IPS-18c (cell line): ENCODE results near the gene PTGFRN.

Source experiments
- H3K4me3 ChIP-seq: 2 replicates; pipeline ENCODE4 v1.7.0; 2013; ENCODE audit warnings: low read depth, mild to moderate bottlenecking, low read length, moderate library complexity; ENCODE audit not compliant: insufficient read depth
- H3K9me3 ChIP-seq: one replicate; pipeline ENCODE4 v1.6.1; 2013; ENCODE audit warnings: mild to moderate bottlenecking, low read length, moderate library complexity; ENCODE audit not compliant: control insufficient read depth, insufficient read depth

The PTGFRN gene

DNA sequence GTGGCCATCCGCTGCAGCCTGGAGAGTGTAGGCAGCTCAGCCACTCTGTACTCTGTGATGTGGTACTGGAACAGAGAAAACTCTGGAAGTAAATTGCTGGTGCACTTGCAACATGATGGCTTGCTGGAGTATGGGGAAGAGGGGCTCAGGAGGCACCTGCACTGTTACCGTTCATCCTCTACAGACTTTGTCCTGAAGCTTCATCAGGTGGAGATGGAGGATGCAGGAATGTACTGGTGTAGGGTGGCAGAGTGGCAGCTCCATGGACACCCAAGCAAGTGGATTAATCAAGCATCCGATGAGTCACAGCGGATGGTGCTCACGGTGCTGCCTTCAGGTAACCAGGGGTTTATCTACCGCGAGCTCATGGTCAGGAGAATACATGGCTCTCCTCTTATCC is 115.9 kb downstream of the PTGFRN start:
- no peak overlapping the region for H3K4me3 ChIP-seq
- H3K9me3 ChIP-seq, result no peaks in the 10 kb centered on the region

- Histone ChIP-seq H3K4me3 (no peak overlapping the region), H3K9me3 (no peaks in the 10 kb centered on the region)
Observed at GRCh38 chr1:117026361-117026760, 116.6 kb downstream of the PTGFRN start.

DNA sequence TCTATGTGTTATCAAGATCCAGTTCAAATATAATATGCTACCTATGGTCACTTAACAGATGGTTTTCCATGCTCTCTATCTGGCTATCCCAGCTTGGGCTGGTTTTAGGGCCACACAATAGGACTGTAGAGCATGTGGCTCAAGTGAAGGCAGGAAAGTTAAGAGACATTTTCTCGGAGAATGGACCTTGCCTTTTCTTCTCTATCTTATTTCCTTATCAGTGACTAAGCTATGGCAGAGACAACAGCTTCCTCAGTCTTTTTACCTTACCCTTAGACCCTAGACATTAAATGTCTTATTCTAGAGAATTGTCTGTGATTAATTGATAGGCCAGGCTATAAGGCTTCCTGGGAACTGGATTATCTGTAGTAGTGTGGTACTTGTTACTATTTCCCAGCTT is 120.0 kb downstream of the PTGFRN start:
- Histone ChIP-seq H3K4me3 (no peak overlapping the region), H3K9me3 (no peaks in the 10 kb centered on the region)

GRCh38 chr1:117030271-117030877 is 120.7 kb downstream of the PTGFRN start:
- H3K9me3 ChIP-seq, result no peaks in the 10 kb centered on the region
- H3K4me3 ChIP-seq, result no peak overlapping the region

DNA sequence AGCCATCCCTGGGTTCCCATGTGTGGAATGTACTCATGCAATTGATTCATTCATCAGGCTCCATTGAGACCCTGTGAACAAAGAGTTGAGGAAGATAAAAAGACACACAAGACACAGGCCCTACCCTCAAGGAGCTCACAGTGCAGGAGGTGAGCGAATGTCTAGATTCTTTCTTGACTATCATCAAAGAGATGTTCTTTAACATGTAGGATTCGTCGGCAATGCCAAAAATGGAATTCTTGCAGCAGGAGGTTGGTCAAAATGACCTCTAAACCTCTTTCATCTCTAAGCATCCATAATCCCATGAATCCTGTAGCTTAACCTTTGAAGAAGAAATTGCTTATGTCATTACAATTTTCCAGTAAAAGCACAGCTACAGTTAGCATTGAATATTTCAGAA is 122.5 kb downstream of the PTGFRN start:
- H3K9me3 ChIP-seq, result no peaks in the 10 kb centered on the region
- no peak overlapping the region for H3K4me3 ChIP-seq

- Histone ChIP-seq H3K9me3 (no peaks in the 10 kb centered on the region), H3K4me3 (no peak overlapping the region)
Observed at GRCh38 chr1:117032681-117033539, 123.2 kb downstream of the PTGFRN start.

- Histone ChIP-seq H3K9me3 (no peaks in the 10 kb centered on the region), H3K4me3 (no peak overlapping the region)
Observed at GRCh38 chr1:117033772-117034171, 124.1 kb downstream of the PTGFRN start.

DNA sequence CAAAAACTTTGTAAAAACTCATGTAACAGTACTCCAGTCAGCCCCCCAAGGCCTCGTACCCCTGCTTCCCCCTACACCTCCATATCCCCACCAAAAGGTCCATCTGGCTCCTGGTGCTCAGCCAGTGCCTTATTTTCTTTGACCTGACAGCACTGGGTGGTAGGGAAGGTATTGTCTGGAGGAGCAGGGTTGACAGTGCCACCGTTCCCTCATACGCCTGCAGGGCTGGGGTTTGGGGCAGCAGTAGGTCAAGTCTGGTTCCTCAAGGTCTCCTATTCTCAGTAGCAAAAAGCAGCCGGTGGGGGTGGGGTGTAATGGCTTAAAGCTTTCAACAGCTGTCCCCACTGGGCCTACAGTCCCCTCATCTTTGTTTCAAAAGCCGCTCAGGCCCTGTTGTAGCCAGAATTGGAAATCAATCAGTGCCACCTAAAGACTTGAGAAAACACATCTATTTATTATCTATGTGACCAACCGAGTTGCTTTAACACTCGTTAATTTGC is 125.1 kb downstream of the PTGFRN start:
- no peaks in the 10 kb centered on the region for H3K9me3 ChIP-seq

DNA sequence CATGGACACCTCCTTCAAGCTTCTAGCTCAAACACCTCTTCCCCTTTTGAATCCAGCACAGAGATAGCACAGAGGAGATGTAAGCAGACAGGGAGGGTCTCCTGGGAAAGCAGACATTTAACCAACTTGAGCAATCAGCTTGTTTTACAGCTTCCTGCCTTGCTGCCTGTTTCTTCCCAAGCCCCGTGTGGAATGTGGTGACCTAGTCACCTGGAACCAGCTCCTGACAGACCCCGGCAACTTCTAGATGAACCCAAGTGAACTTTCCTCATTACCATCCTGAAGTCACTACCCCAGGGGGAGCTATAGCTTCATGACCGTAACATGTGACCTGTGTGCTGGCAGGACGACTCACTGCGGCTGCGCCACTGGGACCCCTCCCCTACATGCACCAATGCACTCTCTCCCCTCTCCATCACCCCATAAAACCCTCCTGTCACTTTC is 126.3 kb downstream of the PTGFRN start:
- Histone ChIP-seq H3K9me3 (no peaks in the 10 kb centered on the region), H3K4me3 (no peak overlapping the region)

More for the DNA sequence above, 125.1 kb downstream of the PTGFRN start:
- H3K4me3 ChIP-seq, result no peak overlapping the region

GRCh38 chr1:117037802-117038201 is 128.1 kb downstream of the PTGFRN start:
- Histone ChIP-seq H3K4me3 (no peak overlapping the region), H3K9me3 (no peaks in the 10 kb centered on the region)

DNA sequence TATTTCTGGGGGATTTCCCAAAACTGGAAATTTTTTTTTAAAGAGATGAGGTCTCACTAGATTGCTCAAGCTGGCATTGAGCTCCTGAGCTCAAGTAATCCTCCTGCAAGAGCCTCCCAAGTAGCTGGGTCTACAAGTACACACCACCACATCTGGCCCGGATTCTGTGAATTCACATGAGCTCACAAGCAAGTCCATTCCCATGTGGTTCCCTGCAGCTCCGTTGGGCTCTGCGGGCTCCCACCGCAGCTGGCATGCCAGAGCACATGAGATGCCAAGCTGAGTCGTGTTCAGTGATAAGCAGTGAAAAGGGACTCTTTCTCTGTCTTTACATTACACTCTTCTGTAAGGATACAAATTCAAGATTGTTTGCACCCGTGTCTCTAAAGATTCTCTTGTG is 128.5 kb downstream of the PTGFRN start:
- no peaks in the 10 kb centered on the region for H3K9me3 ChIP-seq
- no peak overlapping the region for H3K4me3 ChIP-seq
